BLaER1 treated with 17β-estradiol and CSF1 and Interleukin-3, amounts not matched to agents 10 nM and 100 nM (cell line): ENCODE data around the gene SPDYE3.
A peak's percentile ranks its signal among the peaks of the same experiment; 100 is the strongest.
"Not testable (repeated sequence)": the region's sequence is repeated elsewhere in the genome, so short reads cannot be mapped to it uniquely, and the experiment has no call there.

Experiments used
- H3K27ac ChIP-seq, 11 experiments: shearing (Covaris generic); formaldehyde crosslinking; 2 replicates each; pipeline ENCODE4 v1.8.1; 2022
- H3K27me3 ChIP-seq, 11 experiments: shearing (Covaris generic); formaldehyde crosslinking; 2 replicates each; pipeline ENCODE4 v1.8.1; 2022
- H3K36me3 ChIP-seq, 11 experiments: shearing (Covaris generic); formaldehyde crosslinking; 2 replicates each; pipeline ENCODE4 v1.8.1; 2022
- H3K4me1 ChIP-seq, 10 experiments: shearing (Covaris generic); formaldehyde crosslinking; 2 replicates each; pipeline ENCODE4 v1.8.1; 2022
- H3K4me2 ChIP-seq, 11 experiments: shearing (Covaris generic); formaldehyde crosslinking; 2 replicates each; pipeline ENCODE4 v1.8.1; 2022
- H3K4me3 ChIP-seq, 10 experiments: shearing (Covaris generic); formaldehyde crosslinking; 2 replicates each; pipeline ENCODE4 v1.8.1; 2022
- H3K9ac ChIP-seq, 11 experiments: shearing (Covaris generic); formaldehyde crosslinking; 2 replicates each; pipeline ENCODE4 v1.8.1; 2022
- H3K9me3 ChIP-seq, 11 experiments: shearing (Covaris generic); formaldehyde crosslinking; replicated peaks in 1 of 11; 2 replicates each; pipeline ENCODE4 v1.8.1; 2022
- H4K20me1 ChIP-seq, 11 experiments: shearing (Covaris generic); formaldehyde crosslinking; 2 replicates each; pipeline ENCODE4 v1.8.1; 2022
- Cebpa-rat ChIP-seq, 11 experiments: shearing (Covaris generic); IDR thresholded peaks; 2 replicates each; pipeline ENCODE4 v1.8.1; 2022

Gene SPDYE3

GRCh38 chr7:100342765-100343164 is 35.3 kb downstream of the SPDYE3 start:
- Histone ChIP-seq H3K9ac (no peak overlapping the region), H3K27me3 (no peaks in the 10 kb centered on the region), H3K4me1 (peaks cover 9 to 54% (median 44%) of the 10 kb centered on the region in 10 experiments), H3K9me3 (no peaks in the 10 kb centered on the region), H4K20me1 (peaks cover 0 to 60% (median 46%) of the 10 kb centered on the region in 11 experiments; a peak in 19 of 22 replicates), H3K4me3 (no peak overlapping the region), H3K4me2 (0 out of 22 replicates have a peak overlapping the region, but pooled peaks of 1 of the 11 experiments have one; percentile 5), H3K36me3 (peaks cover 32 to 80% (median 67%) of the 10 kb centered on the region in 11 experiments), H3K27ac (no peak overlapping the region)
- TF ChIP-seq Cebpa-rat (IDR thresholded peaks at IDR 0.05) = no peak

GRCh38 chr7:100344124-100344559 is 36.6 kb downstream of the SPDYE3 start:
- H3K27me3 ChIP-seq, H3K4me3 ChIP-seq, H3K9me3 ChIP-seq: not testable (repeated sequence)
- H3K36me3 ChIP-seq = peaks cover 45 to 80% (median 69%) of the 10 kb centered on the region in 11 experiments
- peaks cover 0 to 59% (median 46%) of the 10 kb centered on the region in 11 experiments; a peak in 19 of 22 replicates for H4K20me1 ChIP-seq
- H3K4me2 ChIP-seq = peak overlapping the region in 9 of 11 experiments; percentile 12 to 84 (median 75); a peak in 10 of 22 replicates
- peak overlapping the region in 3 of 11 experiments; percentile 24 to 35 (median 25); a peak in 1 of 22 replicates for H3K9ac ChIP-seq
- H3K4me1 ChIP-seq = peaks cover 6 to 49% (median 40%) of the 10 kb centered on the region in 10 experiments
- H3K27ac ChIP-seq = peak overlapping the region in 5 of 11 experiments; percentile 29 to 80 (median 68); a peak in 5 of 22 replicates

GRCh38 chr7:100344560-100345287 is 37.2 kb downstream of the SPDYE3 start:
- H3K4me1 ChIP-seq = peaks cover 6 to 49% (median 40%) of the 10 kb centered on the region in 10 experiments
- H3K36me3 ChIP-seq = peaks cover 51 to 80% (median 72%) of the 10 kb centered on the region in 11 experiments
- H3K27me3 ChIP-seq, H3K9me3 ChIP-seq: not testable (repeated sequence)
- peak overlapping the region in 9 of 11 experiments; percentile 32 to 66 (median 57); a peak in 14 of 22 replicates for H3K9ac ChIP-seq
- peak overlapping the region; percentile 64 to 84 (median 77) for H3K4me2 ChIP-seq
- peaks cover 0 to 62% (median 46%) of the 10 kb centered on the region in 11 experiments; a peak in 19 of 22 replicates for H4K20me1 ChIP-seq
- peak overlapping the region in 10 of 11 experiments; percentile 32 to 80 (median 74); a peak in 19 of 22 replicates for H3K27ac ChIP-seq
- H3K4me3 ChIP-seq = peak overlapping the region in 4 of 10 experiments; percentile 27 to 58 (median 36); a peak in 6 of 20 replicates

- Histone ChIP-seq H3K27ac (peak overlapping the region in 6 of 11 experiments; percentile 26 to 80 (median 47); a peak in 4 of 22 replicates), H4K20me1 (peaks cover 0 to 67% (median 46%) of the 10 kb centered on the region in 11 experiments; a peak in 19 of 22 replicates), H3K4me1 (peaks cover 6 to 49% (median 40%) of the 10 kb centered on the region in 10 experiments), H3K36me3 (peaks cover 56 to 81% (median 78%) of the 10 kb centered on the region in 11 experiments), H3K4me2 (peak overlapping the region in 9 of 11 experiments; percentile 27 to 84 (median 72); a peak in 11 of 22 replicates), H3K9ac (peak overlapping the region in 2 of 11 experiments; percentile 41 to 46; a peak in 1 of 22 replicates)
- H3K27me3 ChIP-seq, H3K4me3 ChIP-seq, H3K9me3 ChIP-seq: not testable (repeated sequence)
Observed at GRCh38 chr7:100345288-100345672, 37.8 kb downstream of the SPDYE3 start.

- Histone ChIP-seq H3K27me3 (no peaks in the 10 kb centered on the region), H3K36me3 (peaks cover 58 to 86% (median 83%) of the 10 kb centered on the region in 11 experiments)
Observed at GRCh38 chr7:100346921-100347320, 39.4 kb downstream of the SPDYE3 start.

GRCh38 chr7:100348805-100349204 is 41.3 kb downstream of the SPDYE3 start:
- Histone ChIP-seq H4K20me1 (peaks cover 0 to 46% (median 28%) of the 10 kb centered on the region in 11 experiments; a peak in 18 of 22 replicates), H3K9me3 (no peaks in the 10 kb centered on the region), H3K4me2 (no peak overlapping the region), H3K27ac (no peak overlapping the region), H3K27me3 (no peaks in the 10 kb centered on the region), H3K36me3 (peaks cover 69 to 86% (median 82%) of the 10 kb centered on the region in 11 experiments), H3K4me1 (peaks cover 6 to 30% (median 20%) of the 10 kb centered on the region in 10 experiments), H3K9ac (peak overlapping the region in 1 of 11 experiments; percentile 51; a peak in 1 of 22 replicates), H3K4me3 (no peak overlapping the region)
- TF ChIP-seq Cebpa-rat (IDR thresholded peaks at IDR 0.05) = no peak

More at GRCh38 chr7:100346921-100347320, 39.4 kb downstream of the SPDYE3 start:
- Histone ChIP-seq H3K27ac (peak overlapping the region in 2 of 11 experiments; percentile 22 to 35; a peak in 2 of 22 replicates), H3K4me1 (peaks cover 6 to 43% (median 36%) of the 10 kb centered on the region in 10 experiments), H4K20me1 (peaks cover 0 to 62% (median 42%) of the 10 kb centered on the region in 11 experiments; a peak in 18 of 22 replicates), H3K4me2 (no peak overlapping the region), H3K9me3 (no peaks in the 10 kb centered on the region), H3K4me3 (no peak overlapping the region), H3K9ac (peak overlapping the region in 7 of 11 experiments; percentile 1 to 40 (median 17); a peak in 6 of 22 replicates)
- TF ChIP-seq Cebpa-rat (IDR thresholded peaks at IDR 0.05) = no peak

GRCh38 chr7:100349757-100350156 is 42.3 kb downstream of the SPDYE3 start:
- H3K4me3 ChIP-seq = no peak overlapping the region
- H3K27me3 ChIP-seq = no peaks in the 10 kb centered on the region
- no peak for TF ChIP-seq Cebpa-rat (IDR thresholded peaks at IDR 0.05)
- no peaks in the 10 kb centered on the region for H3K9me3 ChIP-seq
- peaks cover 79 to 92% (median 90%) of the 10 kb centered on the region in 11 experiments for H3K36me3 ChIP-seq
- H3K4me1 ChIP-seq = peaks cover 3 to 21% (median 11%) of the 10 kb centered on the region in 10 experiments
- H4K20me1 ChIP-seq = peaks cover 0 to 43% (median 19%) of the 10 kb centered on the region in 11 experiments; a peak in 18 of 22 replicates
- H3K4me2 ChIP-seq = no peak overlapping the region
- H3K9ac ChIP-seq = peak overlapping the region in 2 of 11 experiments; percentile 22 to 51; a peak in 2 of 22 replicates
- H3K27ac ChIP-seq = no peak overlapping the region

- Histone ChIP-seq H3K9me3 (no peaks in the 10 kb centered on the region), H3K36me3 (peaks cover 91 to 100% (median 98%) of the 10 kb centered on the region in 11 experiments), H3K27ac (no peak overlapping the region), H3K4me2 (no peak overlapping the region), H3K27me3 (no peaks in the 10 kb centered on the region), H4K20me1 (peaks cover 0 to 48% (median 17%) of the 10 kb centered on the region in 11 experiments; a peak in 13 of 22 replicates), H3K4me3 (no peak overlapping the region), H3K4me1 (peaks cover 0 to 23% (median 7%) of the 10 kb centered on the region in 10 experiments; a peak in 13 of 20 replicates), H3K9ac (peak overlapping the region in 4 of 11 experiments; percentile 1 to 18 (median 12); a peak in 1 of 22 replicates)
- no peak for TF ChIP-seq Cebpa-rat (IDR thresholded peaks at IDR 0.05)
Observed at GRCh38 chr7:100351657-100352058, 44.2 kb downstream of the SPDYE3 start.

- not testable (repeated sequence) for H3K27me3 ChIP-seq, H3K9me3 ChIP-seq, H3K4me3 ChIP-seq, H3K4me2 ChIP-seq, H3K9ac ChIP-seq, H3K27ac ChIP-seq
- peaks cover 0 to 30% (median 9%) of the 10 kb centered on the region in 10 experiments; a peak in 13 of 20 replicates for H3K4me1 ChIP-seq
- H4K20me1 ChIP-seq = peaks cover 0 to 47% (median 14%) of the 10 kb centered on the region in 11 experiments; a peak in 12 of 22 replicates
- peaks cover 88 to 100% (median 98%) of the 10 kb centered on the region in 11 experiments for H3K36me3 ChIP-seq
Observed at GRCh38 chr7:100352230-100352781, 44.8 kb downstream of the SPDYE3 start.
